Fibroblast of skin of scalp (primary cell): ENCODE results near the gene TMEM238L. TPM values are rescaled to one million over a fixed set of nuclear protein-coding genes. Genes with fewer than 3 reads are reported as not detected.
"Not testable (repeated sequence)": the region's sequence is repeated elsewhere in the genome, so short reads cannot be mapped to it uniquely, and the experiment has no call there.

Experiments used
- DNase-seq: peaks from one replicate; pipeline ENCODE4 v3.0.0-alpha.2; 2013
- polyA plus RNA-seq, 2 experiments: library from polyadenylated mRNA; unstranded; fragments of 120-200 nt; gene quantifications; one replicate each; pipeline ENCODE4 v1.2.1, GENCODE V29; 2013; ENCODE audit not compliant: insufficient read length in 2 of 2

The TMEM238L gene
- polyA plus RNA-seq (2013, experiment 1 of 2; ENCODE audit: insufficient read length), result not detected
- not detected for polyA plus RNA-seq (2013, experiment 2 of 2; ENCODE audit: insufficient read length)

GRCh38 chr17:10803830-10804475, at the start of gene TMEM238L:
TSS of gene TMEM238L (minus strand) at chr17:10804099. CDS start at chr17:10803963, 136 bp downstream.
- DNase-seq, result no peak

GRCh38 chr17:10846636-10847035, 42.7 kb upstream of the TMEM238L start:
- DNase-seq, result not testable (repeated sequence)

- no peak for DNase-seq
These were observed 41.5 kb upstream of the TMEM238L start for GRCh38 chr17:10845388-10845751.

- peak; percentile 64 for DNase-seq
These were observed 40.9 kb upstream of the TMEM238L start for GRCh38 chr17:10844621-10845387.

GRCh38 chr17:10843811-10844210, 39.9 kb upstream of the TMEM238L start:
- no peak for DNase-seq

- no peak for DNase-seq
These were observed 38.8 kb upstream of the TMEM238L start for GRCh38 chr17:10842658-10843057.

- no peak for DNase-seq
These were observed 34.8 kb upstream of the TMEM238L start for GRCh38 chr17:10838682-10839081.

GRCh38 chr17:10837921-10838320, 34.0 kb upstream of the TMEM238L start, which contains the start of gene PIRT:
TSS of gene PIRT (minus strand) at chr17:10838087. CDS start at chr17:10825645, 12,442 bp downstream.
- DNase-seq, result no peak

GRCh38 chr17:10836966-10837590, 33.2 kb upstream of the TMEM238L start:
- DNase-seq, result no peak

- no peak for DNase-seq
These were observed 32.2 kb upstream of the TMEM238L start for GRCh38 chr17:10836145-10836544.

GRCh38 chr17:10831696-10832095, 27.8 kb upstream of the TMEM238L start:
- no peak for DNase-seq

GRCh38 chr17:10827898-10828552, 24.1 kb upstream of the TMEM238L start:
- no peak for DNase-seq

GRCh38 chr17:10824874-10825273, 21.0 kb upstream of the TMEM238L start:
- no peak for DNase-seq

GRCh38 chr17:10821770-10822169, 17.9 kb upstream of the TMEM238L start:
- DNase-seq, result no peak

- DNase-seq, result no peak
These were observed 17.2 kb upstream of the TMEM238L start for GRCh38 chr17:10821054-10821453.

GRCh38 chr17:10815319-10815718, 11.4 kb upstream of the TMEM238L start:
- DNase-seq, result no peak

GRCh38 chr17:10814075-10814474, 10.2 kb upstream of the TMEM238L start:
- DNase-seq, result no peak

GRCh38 chr17:10812674-10813073, 8.8 kb upstream of the TMEM238L start:
- DNase-seq, result no peak

- DNase-seq, result no peak
These were observed 5.7 kb upstream of the TMEM238L start for GRCh38 chr17:10809605-10810004.

- DNase-seq, result no peak
These were observed 3.8 kb upstream of the TMEM238L start for GRCh38 chr17:10807704-10808128.

GRCh38 chr17:10806545-10807262, 2.8 kb upstream of the TMEM238L start:
- DNase-seq, result no peak

- DNase-seq, result no peak
These were observed 2.0 kb upstream of the TMEM238L start for GRCh38 chr17:10805911-10806310.
